Right ventricle myocardium inferior (tissue), 1 donor: ENCODE data around the gene ITGB3. TPM values are rescaled to one million over a fixed set of nuclear protein-coding genes. Genes with fewer than 3 reads are reported as not detected.

Experiments used
- total RNA-seq: library from RNA; stranded (reverse); fragmentation: NEBNext Ultra II Directional; extraction: Animal tissue kit (Norgen Biotek cat#: 25700); gene quantifications from one replicate; pipeline ENCODE4 v1.2.1, GENCODE V29; 2021
- donor health status: DM: no; HTN: yes; CAD: no; lungs with severe emphysema.

The ITGB3 gene
- total RNA-seq, 1 donor from 2014 or later: 3.8 TPM

Other genes starting within 250 kb of the ITGB3 start
- 88.9 TPM for gene CDC27, start 64.5 kb upstream of the ITGB3 start, total RNA-seq
- 322 TPM for gene MYL4, start 44.5 kb upstream of the ITGB3 start, total RNA-seq
- 2.0 TPM for gene EFCAB13, start 70.1 kb downstream of the ITGB3 start, total RNA-seq